ENCODE measurements around the gene GASK1A. TPM values are rescaled to one million over a fixed set of nuclear protein-coding genes. Genes with fewer than 3 reads are reported as not detected.
A peak's percentile ranks its signal among the peaks of the same experiment; 100 is the strongest.

GASK1A gene
- total RNA-seq, 1 donor from 2014 or later = 1.6 TPM

DNA sequence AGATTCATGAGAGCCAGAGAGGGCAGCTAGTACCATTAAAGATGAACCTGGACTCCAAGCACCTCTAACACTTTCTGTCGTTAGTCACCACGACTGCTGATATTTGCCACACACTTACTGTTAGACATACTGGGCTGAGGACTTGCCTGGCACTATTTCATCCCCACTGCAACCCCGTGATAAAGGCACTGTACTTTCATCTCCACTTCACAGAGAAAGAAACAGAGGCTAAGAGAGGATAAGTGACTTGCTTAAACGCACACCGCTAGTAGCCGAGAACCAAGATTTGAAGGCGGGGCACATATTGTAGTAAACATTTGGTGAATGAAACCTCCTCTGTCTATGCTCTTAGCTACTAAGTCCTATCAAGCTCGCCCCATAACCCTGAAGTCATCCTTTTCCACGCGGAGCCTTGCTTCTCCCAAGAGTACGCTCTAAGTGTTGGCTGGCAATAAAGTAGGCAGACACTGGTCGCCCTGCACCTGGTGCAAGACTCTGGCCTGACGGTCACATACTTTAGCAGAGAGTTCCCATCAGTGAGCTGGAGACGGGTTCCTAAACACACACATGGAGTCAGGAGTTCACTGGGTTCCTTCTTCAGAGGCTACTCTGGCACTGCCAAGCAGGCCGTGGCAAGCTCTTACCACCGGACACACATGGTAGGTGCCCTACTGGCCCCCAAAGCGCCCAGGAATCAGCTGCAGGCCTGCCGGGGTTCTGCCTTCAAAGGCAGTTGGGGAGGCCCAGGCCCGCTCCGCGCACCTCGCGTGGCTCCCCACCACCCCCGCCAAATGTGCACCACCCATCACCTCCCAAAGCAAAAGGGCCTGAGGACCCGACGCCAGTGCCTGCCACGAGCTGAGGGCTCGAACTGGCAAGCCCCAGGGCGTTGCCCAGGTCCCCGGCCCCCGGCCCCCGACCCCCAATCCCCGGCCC lies 125.8 kb downstream of the GASK1A start:
- H3K27me3 ChIP-seq (ENCODE audit: low read depth) = no peaks in the 10 kb centered on the region
- H3K36me3 ChIP-seq = no peaks in the 10 kb centered on the region
- intact Hi-C loops (cut with micrococcal nuclease) = no loop called here
- peak overlapping the region; percentile 62 for H3K27ac ChIP-seq (replicated peaks)
- no peak for DNase-seq
- TF ChIP-seq, protein P1, sequence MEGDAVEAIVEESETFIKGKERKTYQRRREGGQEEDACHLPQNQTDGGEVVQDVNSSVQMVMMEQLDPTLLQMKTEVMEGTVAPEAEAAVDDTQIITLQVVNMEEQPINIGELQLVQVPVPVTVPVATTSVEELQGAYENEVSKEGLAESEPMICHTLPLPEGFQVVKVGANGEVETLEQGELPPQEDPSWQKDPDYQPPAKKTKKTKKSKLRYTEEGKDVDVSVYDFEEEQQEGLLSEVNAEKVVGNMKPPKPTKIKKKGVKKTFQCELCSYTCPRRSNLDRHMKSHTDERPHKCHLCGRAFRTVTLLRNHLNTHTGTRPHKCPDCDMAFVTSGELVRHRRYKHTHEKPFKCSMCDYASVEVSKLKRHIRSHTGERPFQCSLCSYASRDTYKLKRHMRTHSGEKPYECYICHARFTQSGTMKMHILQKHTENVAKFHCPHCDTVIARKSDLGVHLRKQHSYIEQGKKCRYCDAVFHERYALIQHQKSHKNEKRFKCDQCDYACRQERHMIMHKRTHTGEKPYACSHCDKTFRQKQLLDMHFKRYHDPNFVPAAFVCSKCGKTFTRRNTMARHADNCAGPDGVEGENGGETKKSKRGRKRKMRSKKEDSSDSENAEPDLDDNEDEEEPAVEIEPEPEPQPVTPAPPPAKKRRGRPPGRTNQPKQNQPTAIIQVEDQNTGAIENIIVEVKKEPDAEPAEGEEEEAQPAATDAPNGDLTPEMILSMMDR (IDR thresholded peaks at IDR 0.05; ENCODE audit: borderline replicate concordance) = no peak
- H3K4me3 ChIP-seq = peak overlapping the region; percentile 92
- no peaks in the 10 kb centered on the region for H3K9me3 ChIP-seq (replicated peaks)
- H3K4me1 ChIP-seq = peaks cover 45% of the 10 kb centered on the region

DNA sequence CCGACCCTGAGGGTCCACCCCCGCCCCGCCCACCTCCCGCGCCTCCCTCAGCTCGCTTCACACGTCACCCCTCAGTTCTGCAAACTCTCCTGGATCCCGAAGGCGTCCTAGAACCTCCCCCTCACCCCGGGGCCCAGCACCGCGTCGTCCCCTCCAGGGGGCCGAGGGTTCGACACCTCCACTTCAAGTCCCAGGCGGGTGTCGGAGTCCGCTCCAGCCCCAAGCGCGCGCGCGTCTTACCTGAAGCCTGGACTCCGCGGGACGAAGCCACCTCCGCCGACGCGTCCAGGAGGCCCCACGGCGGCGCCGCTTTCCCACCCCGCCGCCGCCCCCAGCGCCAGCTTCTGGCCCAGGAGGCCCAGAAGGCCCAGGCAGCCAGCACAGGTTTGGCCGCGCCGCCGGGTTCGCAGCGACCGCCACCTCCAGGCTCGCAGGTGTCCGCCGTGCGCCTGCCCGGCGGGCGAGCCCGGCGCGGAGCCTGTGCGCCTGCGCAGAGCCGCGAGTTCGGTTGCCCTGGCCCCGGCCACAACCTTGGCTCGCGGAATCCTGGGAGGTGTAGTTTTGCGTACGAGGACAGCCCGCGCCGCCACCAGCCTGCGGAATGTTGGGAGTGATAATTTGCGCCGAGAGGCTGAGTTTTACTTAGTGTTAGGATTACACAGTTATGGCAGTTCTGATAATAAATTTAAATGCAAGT lies 126.6 kb downstream of the GASK1A start, which contains the start of gene POMGNT2:
TSS of gene POMGNT2 (minus strand) at position 484 of the 697 bp plus-strand sequence. CDS start 24,648 bp downstream, outside the sequence.
- peak within 1 kb of the TSS; percentile 92 for H3K4me3 ChIP-seq
- H3K36me3 ChIP-seq = no peaks in the 10 kb centered on the region
- peak within 1 kb of the TSS; percentile 62 for H3K27ac ChIP-seq (replicated peaks)
- no peaks in the 10 kb centered on the region for H3K27me3 ChIP-seq (ENCODE audit: low read depth)
- peaks cover 45% of the 10 kb centered on the region for H3K4me1 ChIP-seq
- peak; percentile 88 for DNase-seq
- TF ChIP-seq, protein P1 (IDR thresholded peaks at IDR 0.05; ENCODE audit: borderline replicate concordance) = no peak
- intact Hi-C loops (cut with micrococcal nuclease) = no loop called here
- H3K9me3 ChIP-seq (replicated peaks) = no peaks in the 10 kb centered on the region

DNA sequence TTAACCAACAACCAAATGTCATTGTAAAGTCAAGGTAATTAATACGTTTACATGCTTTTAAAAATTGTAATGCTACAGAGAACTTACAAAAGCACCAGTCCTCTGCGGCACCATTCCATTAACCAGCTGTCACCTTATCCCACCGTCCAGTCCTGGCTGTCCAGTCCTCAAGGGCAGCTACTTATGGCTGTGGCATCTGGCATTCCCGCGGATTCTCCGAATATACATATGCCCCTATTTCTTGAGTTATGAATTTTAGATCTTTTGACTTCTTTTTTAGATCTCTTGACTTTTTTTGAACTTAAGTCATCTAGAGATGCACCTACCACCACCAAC lies 127.2 kb downstream of the GASK1A start:
- Histone ChIP-seq H3K27ac (replicated peaks) (peak overlapping the region; percentile 62), H3K36me3 (no peaks in the 10 kb centered on the region)

More for the DNA sequence above, 127.2 kb downstream of the GASK1A start:
- DNase-seq = no peak
- TF ChIP-seq, protein P1 (IDR thresholded peaks at IDR 0.05; ENCODE audit: borderline replicate concordance) = no peak
- Histone ChIP-seq H3K9me3 (replicated peaks) (no peaks in the 10 kb centered on the region), H3K4me1 (peaks cover 45% of the 10 kb centered on the region), H3K4me3 (peak overlapping the region; percentile 92), H3K27me3 (ENCODE audit: low read depth) (no peaks in the 10 kb centered on the region)
- intact Hi-C loops (cut with micrococcal nuclease) = no loop called here

Other genes starting within 250 kb of the GASK1A start
- 0.41 TPM for gene CCDC13, start 206.1 kb upstream of the GASK1A start, total RNA-seq
- 377 TPM for gene HIGD1A, start 174.8 kb upstream of the GASK1A start, total RNA-seq
- 0.44 TPM for gene ACKR2, start 169.9 kb upstream of the GASK1A start, total RNA-seq
- not detected for gene CYP8B1, start 103.4 kb upstream of the GASK1A start, total RNA-seq
- gene ZNF662, start 73.2 kb upstream of the GASK1A start, total RNA-seq = 2.7 TPM
- 21.7 TPM for gene POMGNT2, start 126.8 kb downstream of the GASK1A start, total RNA-seq

All from left ventricle myocardium inferior (tissue), 1 donor.